ENCODE data around the gene MDGA2.

- no peak for TF ChIP-seq FOXP2 (optimal IDR thresholded peaks at IDR 0.05; ENCODE audit: control extremely low read depth, extremely low read length, insufficient read depth)
- no peak for TF ChIP-seq EZH2 (IDR thresholded peaks at IDR 0.05)
- no peak for TF ChIP-seq POLR2AphosphoS5 (IDR thresholded peaks at IDR 0.05; ENCODE audit: borderline replicate concordance, low read depth, low read length)
Measured at GRCh38 chr14:47155395-47155794, 520.0 kb downstream of the MDGA2 start.
